Body of pancreas (tissue), 4 donors: ENCODE data around the gene TCF3. TPM values are rescaled to one million over a fixed set of nuclear protein-coding genes. Genes with fewer than 3 reads are reported as not detected.

ENCODE experiments used
- ATAC-seq: fragments of 150-250 bp; one replicate; pipeline ENCODE4 v1.9.1; 2016
- DNase-seq, 4 donors: peaks; one replicate each; pipeline ENCODE4 v3.0.0-alpha.2; 2019
- H3K27ac ChIP-seq, 4 donors: fragments of 200-600 bp; sonication (generic); 1 replicate in 3 of 4; 2 replicates in 1 of 4; pipeline versions ENCODE4 v1.5.1 to v1.6.1; 2016 to 2019; ENCODE audit warnings: mild to moderate bottlenecking in 1 of 4, mixed read lengths in 1 of 4, moderate library complexity in 1 of 4
- H3K27me3 ChIP-seq, 2 donors: fragments of 200-600 bp; sonication (generic); one replicate each; pipeline ENCODE4 v1.6.0; 2016; ENCODE audit warnings: mild to moderate bottlenecking in 1 of 2
- H3K36me3 ChIP-seq, 2 donors: fragments of 200-600 bp; sonication (generic); replicated peaks in 1 of 2; 2 replicates each; pipeline ENCODE4 v1.5.1; 2016; ENCODE audit warnings: low read depth in 2 of 2; ENCODE audit not compliant: insufficient read depth in 1 of 2
- H3K4me1 ChIP-seq: fragments of 200-600 bp; sonication (generic); one replicate; pipeline ENCODE4 v1.6.0; 2016
- H3K4me3 ChIP-seq, 2 donors: fragments of 200-600 bp; sonication (generic); 1 replicate in 1 of 2; 2 replicates in 1 of 2; pipeline ENCODE4 v1.5.1; 2016 to 2019
- H3K9me3 ChIP-seq, 3 donors: fragments of 200-600 bp; sonication (generic); 1 replicate in 2 of 3; 2 replicates in 1 of 3; pipeline ENCODE4 v1.5.1; 2016
- CTCF ChIP-seq, 7 experiments: fragments of 450-650 bp in 4 of 7; fragments of 200-600 bp in 3 of 7; sonication (generic) in 3 of 7; IDR thresholded peaks; one replicate each; pipeline ENCODE4 v1.5.1; 2016 to 2019; ENCODE audit warnings: antibody characterized with exemption in 7 of 7
- POLR2A ChIP-seq, 3 donors: fragments of 450-650 bp; IDR thresholded peaks; one replicate each; pipeline ENCODE4 v1.6.1; 2016; ENCODE audit warnings: antibody characterized with exemption in 3 of 3, mild to moderate bottlenecking in 2 of 3
- WGBS, 2 donors: methylation state at CpG; one replicate each; pipeline ENCODE4 v1.1.5; 2017; 5-methylcytosine and 5-hydroxymethylcytosine counted together
- intact Hi-C: fragments of 100-400 bp; cut with DNase I; formaldehyde crosslinking; loops from one replicate; pipeline ENCODE4 v1.15.1; 2023
- total RNA-seq, 2 donors: library from RNA; depleted of rRNA; stranded (reverse); fragments of >200 nt; gene quantifications; one replicate each; pipeline ENCODE4 v1.1.0, GENCODE V29; 2016

The TCF3 gene
- total RNA-seq, 2 donors from 2014 or later = 23.7 to 25.4 TPM

- Histone ChIP-seq H3K4me3 (no peak overlapping the region), H3K27ac (no peak overlapping the region), H3K4me1 (peaks cover 15% of the 10 kb centered on the region), H3K36me3 (peaks cover 11 to 16% of the 10 kb centered on the region in 2 donors), H3K27me3 (no peaks in the 10 kb centered on the region), H3K9me3 (no peaks in the 10 kb centered on the region)
- 86 to 87% methylated on average over 5 to 14 of the region's 15 CpGs for WGBS, 2 donors
- TF ChIP-seq POLR2A (IDR thresholded peaks at IDR 0.05) (no peak), CTCF (IDR thresholded peaks at IDR 0.05) (no peak)
- intact Hi-C loops = no loop called here
- DNase-seq (no peak), ATAC-seq (no peak)
Measured at GRCh38 chr19:1599460-1599846, 53.0 kb downstream of the TCF3 start.

GRCh38 chr19:1598777-1599459, 53.5 kb downstream of the TCF3 start:
- no peak for TF ChIP-seq POLR2A (IDR thresholded peaks at IDR 0.05)
- TF ChIP-seq CTCF (IDR thresholded peaks at IDR 0.05) = no peak
- intact Hi-C loops = no loop called here
- peaks cover 11 to 16% of the 10 kb centered on the region in 2 donors for H3K36me3 ChIP-seq
- no peak overlapping the region for H3K27ac ChIP-seq
- no peak overlapping the region for H3K4me3 ChIP-seq
- no peaks in the 10 kb centered on the region for H3K9me3 ChIP-seq
- H3K4me1 ChIP-seq = peaks cover 9% of the 10 kb centered on the region
- no peak for DNase-seq
- no peaks in the 10 kb centered on the region for H3K27me3 ChIP-seq
- WGBS, 2 donors = 90% methylated on average over 2 to 14 of the region's 20 CpGs
- ATAC-seq = no peak

GRCh38 chr19:1593501-1593772, 59.0 kb downstream of the TCF3 start:
- no peak for DNase-seq

GRCh38 chr19:1592755-1593500, 59.5 kb downstream of the TCF3 start, which contains the start of gene MBD3:
TSS of gene MBD3 (minus strand) at chr19:1592865. CDS start at chr19:1592631, 234 bp downstream.
- 0 to 1% methylated on average over 26 to 48 of the region's 68 CpGs for WGBS, 2 donors
- Histone ChIP-seq H3K36me3 (peaks cover 8 to 9% of the 10 kb centered on the region in 2 donors), H3K4me3 (peak within 1 kb of the TSS; percentile 66 to 96), H3K9me3 (no peaks in the 10 kb centered on the region), H3K4me1 (peaks cover 29% of the 10 kb centered on the region), H3K27me3 (no peaks in the 10 kb centered on the region), H3K27ac (peak within 1 kb of the TSS; percentile 92 to 98 (median 93))
- peak; percentile 92 for ATAC-seq
- intact Hi-C loops = no loop called here
- DNase-seq = peak; percentile 95 to 97 (median 96)
- TF ChIP-seq CTCF (IDR thresholded peaks at IDR 0.05) = peak in 4 of 7 experiments; percentile 40 to 51 (median 44)
- peak; percentile 28 to 69 (median 66) for TF ChIP-seq POLR2A (IDR thresholded peaks at IDR 0.05)

More at GRCh38 chr19:1593501-1593772, 59.0 kb downstream of the TCF3 start:
- 30% methylated on average over 10 of the region's 10 CpGs; no CpG with 5 or more reads in 1 of the 2 donors for WGBS, 2 donors
- Histone ChIP-seq H3K27me3 (no peaks in the 10 kb centered on the region), H3K4me1 (peaks cover 29% of the 10 kb centered on the region), H3K36me3 (peaks cover 8 to 14% of the 10 kb centered on the region in 2 donors), H3K9me3 (no peaks in the 10 kb centered on the region), H3K27ac (peak overlapping the region in 2 of 4 donors; percentile 55 to 93), H3K4me3 (peak overlapping the region in 1 of 2 donors; percentile 16)
- ATAC-seq = no peak
- TF ChIP-seq CTCF (IDR thresholded peaks at IDR 0.05) (no peak), POLR2A (IDR thresholded peaks at IDR 0.05) (no peak)
- intact Hi-C loops = no loop called here
